OCI-LY3 (cell line): ENCODE results near the gene INTS1.

ENCODE experiments used
- H2AFZ ChIP-seq: fragments of 200-600, 300-600 bp; shearing (Covaris generic); 2 replicates; pipeline ENCODE4 v1.6.0; 2014; ENCODE audit warnings: antibody characterized with exemption, low read depth, low read length
- H3K27ac ChIP-seq: fragments of 200-600, 300-600 bp; sonication (generic); 2 replicates; pipeline ENCODE4 v1.5.1; 2014; ENCODE audit warnings: mild to moderate bottlenecking, low read length, moderate library complexity, mixed read lengths
- H3K27me3 ChIP-seq: fragments of 200-600, 300-600 bp; sonication (generic); 2 replicates; pipeline ENCODE4 v1.6.1; 2014; ENCODE audit warnings: low read depth, low read length, mixed read lengths
- H3K36me3 ChIP-seq: fragments of 200-600, 300-600 bp; sonication (generic); replicated peaks from 2 replicates; pipeline ENCODE3; 2014; ENCODE audit warnings: low read depth, low read length, mixed read lengths
- H3K4me1 ChIP-seq: fragments of 300-600, 200-600 bp; sonication (generic); 2 replicates; pipeline ENCODE4 v1.6.1; 2014; ENCODE audit warnings: low read length, mixed read lengths
- H3K4me2 ChIP-seq: fragments of 200-600, 300-600 bp; sonication (generic); 2 replicates; pipeline ENCODE4 v1.6.1; 2014; ENCODE audit warnings: low read length, mixed read lengths
- H3K4me3 ChIP-seq: fragments of 300-600, 200-600 bp; sonication (generic); 2 replicates; pipeline ENCODE4 v1.5.1; 2014; ENCODE audit warnings: antibody characterized with exemption, mild to moderate bottlenecking, low read length, moderate library complexity
- H3K79me2 ChIP-seq: fragments of 300-600, 200-600 bp; shearing (Covaris generic); 2 replicates; pipeline ENCODE4 v1.6.1; 2014; ENCODE audit warnings: mild to moderate bottlenecking, low read length, mixed read lengths
- H3K9ac ChIP-seq: fragments of 300-600, 200-600 bp; shearing (Covaris generic); 2 replicates; pipeline ENCODE4 v1.6.0; 2014; ENCODE audit warnings: mild to moderate bottlenecking, low read length, moderate library complexity
- H3K9me3 ChIP-seq: fragments of 200-600, 300-600 bp; shearing (Covaris generic); 2 replicates; pipeline ENCODE4 v1.6.1; 2014; ENCODE audit warnings: low read length, mixed read lengths; ENCODE audit not compliant: insufficient read depth
- H4K20me1 ChIP-seq: fragments of 200-600, 300-600 bp; sonication (generic); 2 replicates; pipeline ENCODE4 v1.6.1; 2016; ENCODE audit warnings: low read length, mixed read lengths; ENCODE audit not compliant: insufficient read depth
- CTCF ChIP-seq: fragments of 200-600, 300-600 bp; sonication (generic); IDR thresholded peaks from 2 replicates; pipeline ENCODE4 v1.5.1; 2014; ENCODE audit warnings: antibody characterized with exemption, low read length, low read depth
- EZH2phosphoT487 ChIP-seq: fragments of 200-600 bp; shearing (Covaris generic); IDR thresholded peaks from 2 replicates; pipeline ENCODE4 v1.6.1; 2018; ENCODE audit warnings: antibody characterized with exemption, mixed run types, low read depth

INTS1 gene

GRCh38 chr7:1459512-1459892, 44.7 kb downstream of the INTS1 start:
- Histone ChIP-seq H3K27ac (no peak overlapping the region), H3K4me2 (no peak overlapping the region), H4K20me1 (no peaks in the 10 kb centered on the region), H3K27me3 (no peaks in the 10 kb centered on the region), H3K9ac (no peak overlapping the region), H3K4me1 (no peaks in the 10 kb centered on the region), H2AFZ (no peak overlapping the region), H3K36me3 (no peaks in the 10 kb centered on the region), H3K9me3 (no peaks in the 10 kb centered on the region), H3K79me2 (no peaks in the 10 kb centered on the region), H3K4me3 (no peak overlapping the region)
- no peak for TF ChIP-seq EZH2phosphoT487
- TF ChIP-seq CTCF, result no peak

GRCh38 chr7:1458683-1459511, 45.3 kb downstream of the INTS1 start, which contains the start of gene MICALL2:
TSS of gene MICALL2 (minus strand) at chr7:1459470. CDS start at chr7:1459326, 144 bp downstream.
- Histone ChIP-seq H3K4me2 (no peak within 1 kb of the TSS), H3K9ac (no peak within 1 kb of the TSS), H2AFZ (no peak within 1 kb of the TSS), H3K36me3 (no peaks in the 10 kb centered on the region), H3K9me3 (no peaks in the 10 kb centered on the region), H3K27me3 (no peaks in the 10 kb centered on the region), H3K27ac (no peak within 1 kb of the TSS), H3K4me3 (no peak within 1 kb of the TSS), H3K4me1 (no peaks in the 10 kb centered on the region), H3K79me2 (no peaks in the 10 kb centered on the region), H4K20me1 (no peaks in the 10 kb centered on the region)
- TF ChIP-seq CTCF (no peak), EZH2phosphoT487 (no peak)

GRCh38 chr7:1457949-1458682, 46.1 kb downstream of the INTS1 start:
- no peaks in the 10 kb centered on the region for H4K20me1 ChIP-seq
- H3K27ac ChIP-seq, result no peak overlapping the region
- H3K79me2 ChIP-seq, result no peaks in the 10 kb centered on the region
- no peaks in the 10 kb centered on the region for H3K36me3 ChIP-seq
- no peak overlapping the region for H2AFZ ChIP-seq
- H3K4me2 ChIP-seq, result no peak overlapping the region
- TF ChIP-seq EZH2phosphoT487 (no peak), CTCF (no peak)
- no peaks in the 10 kb centered on the region for H3K4me1 ChIP-seq
- H3K9ac ChIP-seq, result no peak overlapping the region
- H3K9me3 ChIP-seq, result no peaks in the 10 kb centered on the region
- no peak overlapping the region for H3K4me3 ChIP-seq
- no peaks in the 10 kb centered on the region for H3K27me3 ChIP-seq
